Measurements from ENCODE around the gene ASB16. TPM values are rescaled to one million over a fixed set of nuclear protein-coding genes. Genes with fewer than 3 reads are reported as not detected.
A peak's percentile ranks its signal among the peaks of the same experiment; 100 is the strongest.

Gene ASB16
- polyA plus RNA-seq, 1 donor, result 3.0 TPM

- peak; percentile 76 for DNase-seq
Observed at GRCh38 chr17:44222112-44222869, 51.8 kb downstream of the ASB16 start.

- DNase-seq, result no peak
Observed at GRCh38 chr17:44223541-44224071, 53.1 kb downstream of the ASB16 start.

Other genes starting within 250 kb of the ASB16 start
- 0.45 TPM for gene PPY, start 228.2 kb upstream of the ASB16 start, polyA plus RNA-seq (ENCODE audit: insufficient read length)
- 0.22 TPM for gene PYY, start 216.8 kb upstream of the ASB16 start, polyA plus RNA-seq (ENCODE audit: insufficient read length)
- 2.0 TPM for gene NAGS, start 166.1 kb upstream of the ASB16 start, polyA plus RNA-seq (ENCODE audit: insufficient read length)
- 38.7 TPM for gene TMEM101, start 155.7 kb upstream of the ASB16 start, polyA plus RNA-seq (ENCODE audit: insufficient read length)
- 47.4 TPM for gene LSM12, start 104.0 kb upstream of the ASB16 start, polyA plus RNA-seq (ENCODE audit: insufficient read length)
- gene G6PC3, start 100.0 kb upstream of the ASB16 start, polyA plus RNA-seq (ENCODE audit: insufficient read length), result 69.6 TPM
- gene HDAC5, start 47.1 kb upstream of the ASB16 start, polyA plus RNA-seq (ENCODE audit: insufficient read length), result 44.7 TPM
- gene HROB, start 28.8 kb upstream of the ASB16 start, polyA plus RNA-seq (ENCODE audit: insufficient read length), result 6.8 TPM
- 46.8 TPM for gene TMUB2, start 16.3 kb downstream of the ASB16 start, polyA plus RNA-seq (ENCODE audit: insufficient read length)
- gene ATXN7L3, start 29.2 kb downstream of the ASB16 start, polyA plus RNA-seq (ENCODE audit: insufficient read length), result 69.2 TPM
- 121 TPM for gene UBTF, start 49.0 kb downstream of the ASB16 start, polyA plus RNA-seq (ENCODE audit: insufficient read length)
- 5.9 TPM for gene SLC4A1, start 97.4 kb downstream of the ASB16 start, polyA plus RNA-seq (ENCODE audit: insufficient read length)
- gene RUNDC3A, start 137.9 kb downstream of the ASB16 start, polyA plus RNA-seq (ENCODE audit: insufficient read length), result 1.8 TPM
- 85.4 TPM for gene SLC25A39, start 154.1 kb downstream of the ASB16 start, polyA plus RNA-seq (ENCODE audit: insufficient read length)
- gene GRN, start 174.6 kb downstream of the ASB16 start, polyA plus RNA-seq (ENCODE audit: insufficient read length), result 236 TPM
- 28.2 TPM for gene FAM171A2, start 193.1 kb downstream of the ASB16 start, polyA plus RNA-seq (ENCODE audit: insufficient read length)
- 4.4 TPM for gene ITGA2B, start 218.9 kb downstream of the ASB16 start, polyA plus RNA-seq (ENCODE audit: insufficient read length)

All from left kidney (tissue), 2 donors.